ENCODE measurements around the gene TNS3. TPM values are rescaled to one million over a fixed set of nuclear protein-coding genes. Genes with fewer than 3 reads are reported as not detected.

TNS3 gene
- total RNA-seq, 1 donor from 2014 or later: 6.1 TPM

GRCh38 chr7:47303695-47304453 is 278.0 kb downstream of the TNS3 start:
- no peak for FAIRE-seq

GRCh38 chr7:47303014-47303694 is 278.8 kb downstream of the TNS3 start:
- no peak for DNase-seq (ENCODE audit: low spot score in 2 of 2)
- no peak for FAIRE-seq

More at GRCh38 chr7:47303695-47304453, 278.0 kb downstream of the TNS3 start:
- no peak for DNase-seq (ENCODE audit: low spot score in 2 of 2)

GRCh38 chr7:47302560-47302959 is 279.4 kb downstream of the TNS3 start:
- DNase-seq (ENCODE audit: low spot score in 2 of 2) (no peak), FAIRE-seq (no peak)

GRCh38 chr7:47301657-47302295 is 280.1 kb downstream of the TNS3 start:
- FAIRE-seq: no peak
- DNase-seq (ENCODE audit: low spot score in 2 of 2): no peak

GRCh38 chr7:47301105-47301477 is 280.8 kb downstream of the TNS3 start:
- DNase-seq (ENCODE audit: low spot score in 2 of 2): peak in 1 of 2 donors; percentile 37
- no peak for FAIRE-seq

GRCh38 chr7:47300472-47301104 is 281.3 kb downstream of the TNS3 start:
- FAIRE-seq (no peak), DNase-seq (ENCODE audit: low spot score in 2 of 2) (peak; percentile 38 to 58)

GRCh38 chr7:47299496-47299895 is 282.4 kb downstream of the TNS3 start:
- no peak for FAIRE-seq
- no peak for DNase-seq (ENCODE audit: low spot score in 2 of 2)

- DNase-seq (ENCODE audit: low spot score in 2 of 2) (no peak), FAIRE-seq (no peak)
These were observed 283.3 kb downstream of the TNS3 start for GRCh38 chr7:47298636-47299035.

- FAIRE-seq (no peak), DNase-seq (ENCODE audit: low spot score in 2 of 2) (no peak)
These were observed 284.8 kb downstream of the TNS3 start for GRCh38 chr7:47297120-47297519.

GRCh38 chr7:47295606-47296005 is 286.3 kb downstream of the TNS3 start:
- FAIRE-seq: no peak

GRCh38 chr7:47294556-47295222 is 287.2 kb downstream of the TNS3 start:
- FAIRE-seq (no peak), DNase-seq (ENCODE audit: low spot score in 2 of 2) (no peak)

More at GRCh38 chr7:47295606-47296005, 286.3 kb downstream of the TNS3 start:
- no peak for DNase-seq (ENCODE audit: low spot score in 2 of 2)

- FAIRE-seq: no peak
- no peak for DNase-seq (ENCODE audit: low spot score in 2 of 2)
These were observed 287.9 kb downstream of the TNS3 start for GRCh38 chr7:47293884-47294555.

- no peak for FAIRE-seq
- no peak for DNase-seq (ENCODE audit: low spot score in 2 of 2)
These were observed 289.0 kb downstream of the TNS3 start for GRCh38 chr7:47292832-47293309.

GRCh38 chr7:47291461-47292081 is 290.3 kb downstream of the TNS3 start:
- no peak for FAIRE-seq
- no peak for DNase-seq (ENCODE audit: low spot score in 2 of 2)

- DNase-seq (ENCODE audit: low spot score in 2 of 2) (no peak), FAIRE-seq (no peak)
These were observed 291.0 kb downstream of the TNS3 start for GRCh38 chr7:47290867-47291266.

- no peak for DNase-seq (ENCODE audit: low spot score in 2 of 2)
- FAIRE-seq: no peak
These were observed 291.4 kb downstream of the TNS3 start for GRCh38 chr7:47290466-47290865.

- DNase-seq (ENCODE audit: low spot score in 2 of 2) (no peak), FAIRE-seq (no peak)
These were observed 293.9 kb downstream of the TNS3 start for GRCh38 chr7:47288060-47288459.

GRCh38 chr7:47285860-47286491 is 295.9 kb downstream of the TNS3 start:
- no peak for FAIRE-seq

More at GRCh38 chr7:47285860-47286491, 295.9 kb downstream of the TNS3 start:
- DNase-seq (ENCODE audit: low spot score in 2 of 2): no peak
